Measurements from ENCODE around the gene OR52I1. TPM values are rescaled to one million over a fixed set of nuclear protein-coding genes. Genes with fewer than 3 reads are reported as not detected.

The OR52I1 gene, protein sequence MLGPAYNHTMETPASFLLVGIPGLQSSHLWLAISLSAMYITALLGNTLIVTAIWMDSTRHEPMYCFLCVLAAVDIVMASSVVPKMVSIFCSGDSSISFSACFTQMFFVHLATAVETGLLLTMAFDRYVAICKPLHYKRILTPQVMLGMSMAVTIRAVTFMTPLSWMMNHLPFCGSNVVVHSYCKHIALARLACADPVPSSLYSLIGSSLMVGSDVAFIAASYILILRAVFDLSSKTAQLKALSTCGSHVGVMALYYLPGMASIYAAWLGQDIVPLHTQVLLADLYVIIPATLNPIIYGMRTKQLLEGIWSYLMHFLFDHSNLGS
- not detected for total RNA-seq (2021; ENCODE audit: unreplicated experiment)
- polyA plus RNA-seq (2012) = 0.01 TPM in 1 of 2 replicates, not detected in the other
- Bru-seq, nascent RNA = not detected
- BruChase-seq, experiment 1, labeled RNA remaining after a 6-hour chase = not detected
- BruChase-seq, experiment 2, labeled RNA remaining after a 2-hour chase = not detected
- long read RNA-seq = 0 reads

DNA sequence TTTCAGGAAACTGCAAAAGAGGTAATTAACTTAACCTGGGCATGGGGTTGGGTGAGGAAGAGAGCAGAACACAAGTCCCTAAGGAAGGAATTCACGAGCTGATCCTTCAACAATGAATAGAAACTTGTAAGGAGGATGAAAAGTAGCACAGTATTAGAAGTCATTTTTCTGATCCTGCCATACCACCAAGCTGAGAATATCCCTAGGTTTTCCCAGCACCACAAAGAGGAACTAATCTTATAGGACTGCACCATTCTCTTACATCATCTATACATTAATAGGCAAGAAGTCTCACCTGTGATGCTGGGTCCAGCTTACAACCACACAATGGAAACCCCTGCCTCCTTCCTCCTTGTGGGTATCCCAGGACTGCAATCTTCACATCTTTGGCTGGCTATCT lies at the start of gene OR52I1:
OR52I1 (plus strand) TSS at position 301 of the 400 bp plus-strand sequence; CDS start at position 301, 0 bp downstream.
- CTCF ChIA-PET = no interaction called here
- BruUV-seq (replicated peaks) = no TSS peak
- H3K4me3 ChIP-seq (replicated peaks in 1 of 2; ENCODE audit: low read depth in 1 of 2, low read length in 2 of 2) = no peak within 1 kb of the TSS
- no peaks in the 10 kb centered on the region for H4K20me1 ChIP-seq (ENCODE audit: insufficient read depth)
- no peaks in the 10 kb centered on the region; a peak in 1 of 4 replicates for H3K36me3 ChIP-seq (ENCODE audit: control insufficient read depth in 1 of 2, insufficient read depth in 2 of 2, low read length in 2 of 2)
- H3K4me1 ChIP-seq (ENCODE audit: control insufficient read depth in 1 of 2, insufficient read depth in 2 of 2, low read length in 2 of 2) = no peaks in the 10 kb centered on the region
- RAD21 ChIA-PET (ENCODE audit: low non-redundant PET in 1 of 2, low total read pairs in 2 of 2, uncharacterized antibody in 2 of 2, unreplicated experiment in 2 of 2) = no interaction called here
- ATAC-seq (no peak), DNase-seq (ENCODE audit: low read depth, low spot score) (no peak)
- peaks cover 12% of the 10 kb centered on the region; the same call in 1 of the 2 replicates for H3K27me3 ChIP-seq (ENCODE audit: insufficient read depth, low read length)
- no peaks in the 10 kb centered on the region for H3K9me2 ChIP-seq (ENCODE audit: insufficient read depth)
- intact Hi-C loops (cut with micrococcal nuclease) = no loop called here
- no peak within 1 kb of the TSS for H2AFZ ChIP-seq (ENCODE audit: low read depth, low read length, poor library complexity, severe bottlenecking)
- no peaks in the 10 kb centered on the region for H3K79me2 ChIP-seq (ENCODE audit: insufficient read depth, low read length)
- H3K9me3 ChIP-seq (ENCODE audit: control insufficient read depth in 1 of 2, insufficient read depth in 1 of 2, low read depth in 1 of 2, low read length in 2 of 2) = no peaks in the 10 kb centered on the region
- no peak within 1 kb of the TSS for H3K4me2 ChIP-seq (ENCODE audit: low read length)
- H3K9ac ChIP-seq (ENCODE audit: low read length) = no peak within 1 kb of the TSS
- POLR2A ChIA-PET = no interaction called here
- H3K27ac ChIP-seq (ENCODE audit: low read depth, low read length) = no peak within 1 kb of the TSS
- no peak for TF ChIP-seq FOSL1 (IDR thresholded peaks at IDR 0.05; ENCODE audit: low read depth)
- TF ChIP-seq EZH2 (IDR thresholded peaks at IDR 0.05) = no peak
- TF ChIP-seq ZBTB33 (IDR thresholded peaks at IDR 0.05; ENCODE audit: extremely low read depth, insufficient replicate concordance, low read length) = no peak
- no peak for TF ChIP-seq SRF (IDR thresholded peaks at IDR 0.05; ENCODE audit: low read depth)

GRCh38 chr11:4544891-4545290 lies 48.9 kb upstream of the OR52I1 start, which contains the start of gene OR52M1:
Gene OR52M1 (plus strand): TSS chr11:4545191. CDS start chr11:4545191, 0 bp downstream.
- no peak within 1 kb of the TSS for H3K27ac ChIP-seq (ENCODE audit: low read depth, low read length)
- intact Hi-C loops (cut with micrococcal nuclease) = no loop called here
- H3K9me2 ChIP-seq (ENCODE audit: insufficient read depth) = no peaks in the 10 kb centered on the region
- H3K79me2 ChIP-seq (ENCODE audit: insufficient read depth, low read length) = no peaks in the 10 kb centered on the region
- peaks cover 0 to 6% of the 10 kb centered on the region in 2 experiments; a peak in 1 of 4 replicates for H3K4me1 ChIP-seq (ENCODE audit: control insufficient read depth in 1 of 2, insufficient read depth in 2 of 2, low read length in 2 of 2)
- peaks cover 14% of the 10 kb centered on the region; the same call in 1 of the 2 replicates for H3K27me3 ChIP-seq (ENCODE audit: insufficient read depth, low read length)
- H4K20me1 ChIP-seq (ENCODE audit: insufficient read depth) = no peaks in the 10 kb centered on the region
- CTCF ChIA-PET = no interaction called here
- no peak within 1 kb of the TSS for H3K4me2 ChIP-seq (ENCODE audit: low read length)
- no peaks in the 10 kb centered on the region for H3K9me3 ChIP-seq (ENCODE audit: control insufficient read depth in 1 of 2, insufficient read depth in 1 of 2, low read depth in 1 of 2, low read length in 2 of 2)
- H3K36me3 ChIP-seq (ENCODE audit: control insufficient read depth in 1 of 2, insufficient read depth in 2 of 2, low read length in 2 of 2) = no peaks in the 10 kb centered on the region
- RAD21 ChIA-PET (ENCODE audit: low non-redundant PET in 1 of 2, low total read pairs in 2 of 2, uncharacterized antibody in 2 of 2, unreplicated experiment in 2 of 2) = no interaction called here
- no peak within 1 kb of the TSS for H3K4me3 ChIP-seq (replicated peaks in 1 of 2; ENCODE audit: low read depth in 1 of 2, low read length in 2 of 2)
- POLR2A ChIA-PET = no interaction called here
- no peak for ATAC-seq
- BruUV-seq (replicated peaks) = no TSS peak
- no peak within 1 kb of the TSS for H3K9ac ChIP-seq (ENCODE audit: low read length)
- no peak for DNase-seq (ENCODE audit: low read depth, low spot score)
- H2AFZ ChIP-seq (ENCODE audit: low read depth, low read length, poor library complexity, severe bottlenecking) = no peak within 1 kb of the TSS
- no peak for TF ChIP-seq POLR2A (IDR thresholded peaks at IDR 0.05; ENCODE audit: borderline replicate concordance, extremely low read depth, insufficient read depth, insufficient read length)
- TF ChIP-seq ELF1 (IDR thresholded peaks at IDR 0.05; ENCODE audit: borderline replicate concordance, low read depth) = no peak
- no peak for TF ChIP-seq EGR1 (IDR thresholded peaks at IDR 0.05; ENCODE audit: low read depth)
- no peak for TF ChIP-seq ATF3 (IDR thresholded peaks at IDR 0.05)
- no peak for TF ChIP-seq JUND (IDR thresholded peaks at IDR 0.05)
- no peak for TF ChIP-seq ZFX (IDR thresholded peaks at IDR 0.05)
- TF ChIP-seq FOSL1 (IDR thresholded peaks at IDR 0.05; ENCODE audit: low read depth) = no peak
- no peak for TF ChIP-seq YY1 (IDR thresholded peaks at IDR 0.05; ENCODE audit: extremely low read depth, insufficient replicate concordance, low read depth, low read length)
- TF ChIP-seq SP1 (IDR thresholded peaks at IDR 0.05; ENCODE audit: low read depth) = no peak
- TF ChIP-seq SIN3A (IDR thresholded peaks at IDR 0.05; ENCODE audit: low read depth) = no peak
- TF ChIP-seq ZBTB33 (IDR thresholded peaks at IDR 0.05; ENCODE audit: extremely low read depth, insufficient replicate concordance, low read length) = no peak
- TF ChIP-seq ZNF274 (IDR thresholded peaks at IDR 0.05; ENCODE audit: low read depth, low read length) = no peak

Measured in HCT116 (cell line).